B cell (primary cell): ENCODE measurements around the gene ARHGAP18. TPM values are rescaled to one million over a fixed set of nuclear protein-coding genes. Genes with fewer than 3 reads are reported as not detected.

Experiments
- ATAC-seq: fragments of 200-7000 bp; cut with Tn5 transposase; one replicate; pipeline ENCODE4 v1.10.0; 2021; ENCODE audit warnings: low read depth, mild to moderate bottlenecking, moderate number of reproducible peaks, moderate library complexity
- CTCF ChIA-PET: fragments of 350-600 bp; sonication (Branson Sonifier 250); formaldehyde crosslinking; loops from one replicate; lab custom pipeline; 2021; ENCODE audit warnings: antibody characterized with exemption, inconsistent platforms; lab: Charles Lee
- POLR2A ChIA-PET: fragments of 350-600 bp; sonication (Branson Sonifier 250); formaldehyde crosslinking; loops from one replicate; lab custom pipeline; 2021; ENCODE audit warnings: antibody characterized with exemption; lab: Charles Lee
- DNase-seq: peaks from one replicate; pipeline ENCODE4 v3.0.0; 2013
- H2AFZ ChIP-seq: 2 replicates; pipeline ENCODE4 v1.6.1; 2012; ENCODE audit warnings: mild to moderate bottlenecking, low read depth, low read length; ENCODE audit not compliant: insufficient read depth, poor library complexity, severe bottlenecking
- H3K27ac ChIP-seq, 2 donors: 1 replicate in 1 of 2; 2 replicates in 1 of 2; pipeline ENCODE4 v1.5.1; 2012 to 2013; ENCODE audit warnings: low read length in 2 of 2, mild to moderate bottlenecking in 2 of 2, moderate library complexity in 1 of 2
- H3K27me3 ChIP-seq, 4 experiments: fragments of 200-600 bp in 1 of 4; sonication (generic) in 1 of 4; replicated peaks in 1 of 4; 1 replicate in 2 of 4; 2 replicates in 2 of 4; pipeline versions ENCODE4 v1.6.1 to v1.7.0; 2013 to 2016; ENCODE audit warnings: low read length in 3 of 4, mild to moderate bottlenecking in 2 of 4, mixed read lengths in 1 of 4, moderate library complexity in 1 of 4; ENCODE audit not compliant: insufficient read depth in 4 of 4, control insufficient read depth in 3 of 4; ENCODE audit errors: control extremely low read depth in 1 of 4
- H3K36me3 ChIP-seq, 2 experiments: replicated peaks in 1 of 2; 1 replicate in 1 of 2; 2 replicates in 1 of 2; pipeline versions ENCODE4 v1.6.1 to v1.7.1; 2013; ENCODE audit warnings: low read length in 1 of 2; ENCODE audit not compliant: insufficient read depth in 2 of 2, control insufficient read depth in 1 of 2; ENCODE audit errors: control extremely low read depth in 1 of 2, extremely low read depth in 1 of 2
- H3K4me1 ChIP-seq, 2 donors: fragments of 200-600 bp in 1 of 2; sonication (generic) in 1 of 2; 1 replicate in 1 of 2; 2 replicates in 1 of 2; pipeline versions ENCODE4 v1.5.1 to v1.6.1; 2013 to 2017; ENCODE audit warnings: low read length in 2 of 2; ENCODE audit not compliant: control insufficient read depth in 2 of 2, insufficient read depth in 2 of 2
- H3K4me2 ChIP-seq: replicated peaks from 2 replicates; pipeline ENCODE3; 2012; ENCODE audit warnings: mild to moderate bottlenecking, low read depth, low read length; ENCODE audit not compliant: poor library complexity, severe bottlenecking
- H3K4me3 ChIP-seq, 5 experiments: fragments of 200-600 bp in 1 of 5; sonication (generic) in 1 of 5; 1 replicate in 3 of 5; 2 replicates in 2 of 5; pipeline versions ENCODE4 v1.5.1 to v1.7.0; 2011 to 2016; ENCODE audit warnings: low read length in 4 of 5, mild to moderate bottlenecking in 4 of 5, low read depth in 2 of 5, control low read depth in 1 of 5, moderate library complexity in 1 of 5; ENCODE audit not compliant: insufficient read depth in 1 of 5; ENCODE audit errors: control extremely low read depth in 1 of 5, extremely low read depth in 1 of 5
- H3K79me2 ChIP-seq: fragments of 200-600 bp; sonication (generic); one replicate; pipeline ENCODE4 v1.6.0; 2016; ENCODE audit warnings: low read length; ENCODE audit not compliant: control insufficient read depth, insufficient read depth
- H3K9ac ChIP-seq: fragments of 200-600 bp; sonication (generic); 2 replicates; pipeline ENCODE4 v1.6.1; 2017; ENCODE audit warnings: mild to moderate bottlenecking, low read length, moderate library complexity
- H3K9me3 ChIP-seq, 3 donors: one replicate each; pipeline versions ENCODE4 v1.6.1 to v1.7.1; 2013; ENCODE audit warnings: low read length in 2 of 3; ENCODE audit not compliant: control insufficient read depth in 2 of 3, insufficient read depth in 1 of 3; ENCODE audit errors: control extremely low read depth in 1 of 3
- H4K20me1 ChIP-seq: 2 replicates; pipeline ENCODE4 v1.6.0; 2012; ENCODE audit warnings: mild to moderate bottlenecking, low read length; ENCODE audit not compliant: insufficient read depth, control insufficient read depth, poor library complexity, severe bottlenecking
- H3K27ac Mint-ChIP-seq: one replicate; pipeline ENCODE4 v1.8.0; 2021; ENCODE audit warnings: mixed read lengths
- H3K27me3 Mint-ChIP-seq: one replicate; pipeline ENCODE4 v1.8.0; 2021; ENCODE audit warnings: mixed read lengths
- H3K4me1 Mint-ChIP-seq: one replicate; pipeline ENCODE4 v1.8.0; 2021; ENCODE audit warnings: mixed read lengths
- H3K4me3 Mint-ChIP-seq: one replicate; pipeline ENCODE4 v1.8.0; 2021; ENCODE audit warnings: mixed read lengths
- H3K9me3 Mint-ChIP-seq: one replicate; pipeline ENCODE4 v1.8.0; 2022; ENCODE audit warnings: mixed read lengths; ENCODE audit not compliant: insufficient read depth
- CTCF ChIP-seq: fragments of 200-600 bp; IDR thresholded peaks from one replicate; pipeline ENCODE4 v1.8.0; 2022; ENCODE audit warnings: antibody characterized with exemption, mild to moderate bottlenecking
- EZH2 ChIP-seq: IDR thresholded peaks from 2 replicates; pipeline ENCODE4 v1.6.1; 2012; ENCODE audit warnings: borderline replicate concordance, low read depth, mild to moderate bottlenecking, moderate library complexity, low read length; ENCODE audit not compliant: insufficient read depth, poor library complexity, severe bottlenecking
- WGBS: methylation state at CpG from one replicate; pipeline ENCODE4 v1.1.5; 2013; ENCODE audit warnings: missing lambda C conversion rate; ENCODE audit not compliant: insufficient coverage; 5-methylcytosine and 5-hydroxymethylcytosine counted together
- intact Hi-C: fragments of 100-400 bp; cut with micrococcal nuclease; formaldehyde crosslinking; loops from one replicate; pipeline ENCODE4 v1.10.0; 2022
- polyA plus RNA-seq: library from polyadenylated mRNA; depleted of rRNA; stranded (reverse); fragments of >200 nt; gene quantifications from 2 replicates; pipeline ENCODE4 v1.2.3, GENCODE V29; 2012
- total RNA-seq, 2 donors: library from RNA; stranded (reverse); fragments of 120-200 nt in 1 of 2; gene quantifications; 1 replicate in 1 of 2; 2 replicates in 1 of 2; pipeline versions ENCODE4 v1.2.3 to v1.2.4, GENCODE V29; 2013 to 2022

The ARHGAP18 gene
- total and polyA plus RNA-seq, 2 donors (not counting 1 experiment from before 2014, with no cell fraction given): 0.95 to 3.9 TPM

GRCh38 chr6:129670634-129671033, 39.3 kb downstream of the ARHGAP18 start:
- ATAC-seq (no peak), DNase-seq (no peak)
- Mint-ChIP-seq H3K27ac (no peak overlapping the region), H3K9me3 (peaks cover 2% of the 10 kb centered on the region), H3K27me3 (no peaks in the 10 kb centered on the region), H3K4me1 (peaks cover 21% of the 10 kb centered on the region), H3K4me3 (no peak overlapping the region)
- Histone ChIP-seq H3K79me2 (peaks cover 5% of the 10 kb centered on the region), H4K20me1 (no peaks in the 10 kb centered on the region), H3K4me2 (no peak overlapping the region), H2AFZ (no peak overlapping the region), H3K27ac (no peak overlapping the region), H3K27me3 (no peaks in the 10 kb centered on the region), H3K9me3 (no peaks in the 10 kb centered on the region), H3K9ac (no peak overlapping the region), H3K36me3 (no peaks in the 10 kb centered on the region), H3K4me3 (no peak overlapping the region), H3K4me1 (peaks cover 12 to 14% of the 10 kb centered on the region in 2 donors)
- 97% methylated on average over 3 of the region's 3 CpGs for WGBS
- ChIA-PET CTCF (interaction anchor here (1.6 to 7.1 kb wide), 4 partner anchors 14 to 73 kb away, joined by 4 to 46 read pairs (median 11); no protein-coding TSS in a partner anchor), POLR2A (no interaction called here)
- intact Hi-C loops: loop anchor here (1.0 to 10.0 kb wide), 5 partner anchors 42 to 438 kb away; partner anchors contain the start of gene ARHGAP18
- TF ChIP-seq CTCF: no peak
- no peak for TF ChIP-seq EZH2

GRCh38 chr6:129667621-129668020, 42.4 kb downstream of the ARHGAP18 start:
- no peak overlapping the region for H3K27ac Mint-ChIP-seq
- ATAC-seq (no peak), DNase-seq (no peak)
- POLR2A ChIA-PET: no interaction called here
- Histone ChIP-seq H3K9ac (no peak overlapping the region), H4K20me1 (no peaks in the 10 kb centered on the region), H3K36me3 (no peaks in the 10 kb centered on the region), H3K27ac (no peak overlapping the region), H3K4me3 (no peak overlapping the region), H3K9me3 (no peaks in the 10 kb centered on the region), H2AFZ (no peak overlapping the region), H3K4me1 (peaks cover 12 to 14% of the 10 kb centered on the region in 2 donors), H3K79me2 (peaks cover 8% of the 10 kb centered on the region), H3K4me2 (no peak overlapping the region), H3K27me3 (no peaks in the 10 kb centered on the region)
- intact Hi-C loops: no loop called here
- peaks cover 15% of the 10 kb centered on the region for H3K4me1 Mint-ChIP-seq
- no peaks in the 10 kb centered on the region for H3K27me3 Mint-ChIP-seq
- no peaks in the 10 kb centered on the region for H3K9me3 Mint-ChIP-seq
- TF ChIP-seq EZH2: no peak
- no peak for TF ChIP-seq CTCF
- CTCF ChIA-PET: no interaction called here
- no peak overlapping the region for H3K4me3 Mint-ChIP-seq
